GM18511 (cell line): ENCODE measurements around the gene SMPD1.

Experiments
- ATAC-seq: cut with Tn5 transposase; IDR thresholded peaks from one replicate; pipeline ENCODE4 v1.9.1; 2021; ENCODE audit warnings: mild to moderate bottlenecking, moderate library complexity; ENCODE audit not compliant: unreplicated experiment

Gene SMPD1

GRCh38 chr11:6410695-6411430, 20.6 kb downstream of the SMPD1 start:
- no peak for ATAC-seq

GRCh38 chr11:6411594-6412031, 21.3 kb downstream of the SMPD1 start:
- ATAC-seq: no peak

GRCh38 chr11:6413791-6414201, 23.5 kb downstream of the SMPD1 start:
- ATAC-seq: no peak

DNA sequence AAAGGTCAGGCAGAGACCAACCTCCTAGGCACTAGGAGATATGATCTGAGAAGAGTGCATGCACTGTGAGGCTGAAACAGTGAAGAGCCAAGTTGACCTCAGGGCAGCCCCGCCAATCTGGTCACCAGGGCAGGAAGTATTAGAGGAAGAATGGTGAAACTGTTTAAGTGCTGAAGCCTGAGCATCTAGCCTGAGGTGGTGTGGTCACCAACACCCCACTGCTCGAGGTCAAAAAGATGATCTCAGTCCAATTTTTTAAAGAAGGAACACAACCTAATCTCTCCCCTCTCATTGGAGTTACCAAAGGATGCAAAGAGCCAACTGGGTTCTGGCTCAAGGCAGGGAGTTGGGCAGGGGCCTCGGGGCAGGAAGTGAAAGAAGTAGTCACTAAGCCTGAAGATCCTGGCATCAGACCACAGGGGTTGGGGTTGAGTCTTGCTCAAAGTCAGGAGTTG, 24.6 kb downstream of the SMPD1 start:
- peak; percentile 62 for ATAC-seq

DNA sequence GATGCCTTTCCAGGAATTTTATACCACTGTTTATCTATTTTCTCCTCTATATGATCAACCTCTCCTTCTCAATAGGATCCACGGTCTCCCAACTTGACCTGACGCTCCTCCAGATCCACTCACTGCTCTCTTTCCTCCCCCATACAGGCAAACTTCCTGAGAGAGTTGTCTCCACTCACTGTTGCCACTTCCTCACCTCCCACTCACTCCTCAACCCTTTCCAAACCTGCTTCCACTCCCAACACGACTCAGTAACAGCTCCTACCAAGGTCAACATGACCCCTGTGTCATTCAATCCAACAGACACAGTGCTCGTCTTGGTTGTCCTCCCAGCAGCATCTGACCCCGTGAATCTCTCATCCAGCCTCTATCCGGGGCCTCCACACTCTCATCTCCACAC, 25.5 kb downstream of the SMPD1 start:
- no peak for ATAC-seq

- no peak for ATAC-seq
These were observed 27.8 kb downstream of the SMPD1 start for GRCh38 chr11:6417907-6418556.

- ATAC-seq: peak; percentile 29
These were observed 28.3 kb downstream of the SMPD1 start for GRCh38 chr11:6418557-6419008.

- peak; percentile 58 for ATAC-seq
These were observed 28.8 kb downstream of the SMPD1 start, which contains the start of gene APBB1 for GRCh38 chr11:6419009-6419631. TSS of gene APBB1 (minus strand) at chr11:6419094. CDS start at chr11:6411347, 7,747 bp downstream.

- no peak for ATAC-seq
These were observed 30.4 kb downstream of the SMPD1 start for GRCh38 chr11:6420677-6421076.

DNA sequence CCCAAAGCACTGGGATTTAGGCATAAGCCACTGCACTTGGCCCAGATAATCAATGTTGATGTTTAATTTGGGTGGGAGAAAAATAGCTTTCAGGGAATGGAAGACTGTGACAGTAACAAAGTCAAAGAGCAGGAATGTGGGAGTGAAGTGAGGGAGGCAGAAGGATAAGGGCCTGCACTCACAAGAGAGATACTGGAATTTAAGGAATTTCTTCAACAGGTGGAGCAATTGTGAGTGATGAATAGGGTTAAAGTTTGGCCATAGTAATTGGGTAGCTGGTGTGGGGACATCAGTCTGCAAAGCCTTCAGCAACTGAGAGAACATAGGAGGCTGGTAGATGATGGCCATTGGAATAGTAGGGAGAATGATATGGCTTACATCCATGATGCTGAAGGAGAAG, 37.2 kb downstream of the SMPD1 start:
- ATAC-seq: no peak

DNA sequence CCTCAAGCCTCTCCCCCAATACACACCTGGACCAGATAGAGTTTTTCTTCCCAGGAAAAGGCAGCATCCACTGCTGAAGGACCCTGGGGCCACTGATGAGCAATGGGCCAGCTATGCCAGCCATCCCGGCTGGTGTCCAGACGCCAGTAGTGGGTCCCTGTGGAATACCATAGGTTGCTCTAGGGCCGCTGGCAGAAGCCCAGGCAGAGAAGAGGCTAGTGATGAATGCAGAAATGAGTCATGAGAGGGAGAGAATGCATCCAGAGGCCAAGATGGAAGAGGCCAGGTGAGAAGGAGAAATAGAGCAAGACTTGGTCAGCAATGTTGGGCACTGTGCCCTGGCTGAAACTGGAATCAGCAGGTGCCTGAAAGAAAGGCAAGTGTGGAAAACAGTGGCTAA, 41.6 kb downstream of the SMPD1 start:
- ATAC-seq: no peak

DNA sequence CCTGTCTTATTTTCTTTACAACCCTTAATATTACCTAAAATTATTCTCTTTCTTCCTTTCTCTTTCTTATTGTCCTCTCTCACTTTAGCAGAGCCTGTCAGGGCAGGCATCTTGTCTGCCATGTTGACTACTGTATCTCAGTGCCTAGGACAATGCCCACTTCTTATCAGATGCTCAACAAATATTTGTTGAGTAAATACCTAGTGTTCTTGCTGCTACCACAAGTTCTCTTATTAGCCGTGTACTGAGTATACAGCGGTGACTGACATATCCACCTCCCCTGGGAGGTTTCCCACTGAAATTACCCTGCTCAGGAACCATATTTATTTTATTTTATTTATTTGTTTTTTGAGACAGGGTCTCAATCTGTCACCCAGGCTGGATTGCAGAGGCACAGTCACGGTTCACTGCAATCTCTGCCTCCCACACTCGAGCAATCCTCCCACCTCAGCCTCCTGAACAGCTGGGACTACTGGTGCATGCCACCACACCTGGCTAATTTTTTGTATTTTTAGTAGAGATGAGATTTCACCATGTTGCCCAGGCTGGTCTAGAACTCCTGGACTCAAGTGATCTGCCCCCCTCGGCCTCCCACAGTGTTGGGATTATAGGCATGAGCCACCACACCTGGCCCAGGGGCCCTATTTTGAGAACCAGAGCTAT, 43.9 kb downstream of the SMPD1 start:
- peak; percentile 51 for ATAC-seq

GRCh38 chr11:6437423-6437822, 47.1 kb downstream of the SMPD1 start:
- ATAC-seq: no peak

GRCh38 chr11:6437993-6438392, 47.7 kb downstream of the SMPD1 start:
- no peak for ATAC-seq

GRCh38 chr11:6438979-6439571, 48.8 kb downstream of the SMPD1 start:
- no peak for ATAC-seq

DNA sequence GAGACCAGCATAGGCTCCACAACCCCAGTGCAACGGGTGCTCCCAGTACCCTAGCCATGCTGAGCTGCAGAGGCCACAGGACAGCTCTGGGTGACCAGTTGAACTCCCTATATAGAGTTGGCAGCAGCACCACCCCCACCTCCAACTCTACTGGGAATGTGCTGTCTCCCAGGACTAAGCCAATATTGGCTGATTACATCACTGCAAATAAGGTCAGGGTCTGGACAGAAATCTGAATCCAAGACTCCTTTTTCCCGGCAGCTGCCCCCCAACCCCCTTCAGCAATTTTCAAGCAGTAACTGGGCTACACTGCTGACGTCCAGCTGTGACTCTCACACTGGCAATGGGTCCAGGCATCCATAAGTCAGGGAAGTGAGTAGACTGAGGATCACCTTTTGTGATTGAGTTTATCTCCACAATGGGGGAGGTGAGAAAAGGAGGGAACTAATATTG, 50.7 kb downstream of the SMPD1 start, which contains the start of gene HPX:
Gene HPX (minus strand): TSS at position 82 of the 453 bp plus-strand sequence. CDS start 24 bp downstream, at position 58.
- ATAC-seq: no peak

DNA sequence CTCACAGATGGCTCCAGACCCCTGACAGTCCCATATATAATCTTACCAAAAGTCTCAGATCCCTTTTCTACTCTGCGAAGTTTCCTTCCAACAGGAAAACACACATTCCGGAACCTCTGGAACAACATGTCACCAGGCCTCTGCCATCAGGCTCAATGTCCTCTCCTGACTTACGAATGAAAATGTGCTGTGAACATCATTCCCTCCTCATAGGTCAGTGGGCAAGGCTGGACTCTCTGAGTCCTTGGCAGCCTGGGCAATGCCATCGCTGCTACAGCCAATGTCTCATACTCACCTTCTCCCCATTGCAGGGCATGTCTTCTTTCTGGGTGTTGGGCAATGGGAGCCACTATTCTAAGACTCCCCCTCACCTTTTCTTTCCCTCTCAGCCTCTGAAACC, 52.2 kb downstream of the SMPD1 start:
- no peak for ATAC-seq

DNA sequence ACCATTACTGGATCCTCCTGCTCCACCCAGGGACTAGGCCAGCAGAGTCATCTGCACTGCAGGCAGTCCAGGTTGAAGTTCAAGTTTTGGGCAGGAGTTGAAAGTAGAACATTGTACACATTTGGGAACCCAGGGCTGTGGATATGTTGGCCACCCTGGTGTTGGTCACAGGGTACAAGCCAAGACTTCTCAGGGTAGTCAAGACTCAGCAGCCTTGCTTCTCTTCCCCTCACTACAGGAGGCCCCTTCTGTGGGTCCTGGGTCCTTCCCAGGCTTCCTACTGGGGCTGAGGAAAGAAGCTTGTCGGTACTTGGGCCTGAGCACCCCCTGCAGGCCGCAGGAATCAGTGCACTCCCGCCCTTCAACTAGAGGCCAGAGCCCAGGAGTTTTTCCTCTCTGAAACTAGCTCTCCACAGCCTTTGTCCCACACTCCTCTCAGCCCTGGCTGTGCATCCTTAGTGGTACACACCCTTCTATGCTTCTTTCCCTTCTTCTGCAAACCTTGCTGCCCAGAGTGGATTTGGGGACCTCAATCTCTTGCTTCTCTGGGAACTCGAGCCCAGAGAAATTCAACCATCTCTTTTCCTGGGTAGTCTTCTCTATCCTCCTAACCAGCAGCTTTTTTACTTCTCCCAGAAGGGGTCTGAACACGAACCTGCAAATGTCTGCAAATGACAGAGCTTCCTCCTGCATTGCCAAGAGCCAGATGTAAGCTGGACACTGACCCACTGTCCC, 53.2 kb downstream of the SMPD1 start:
- ATAC-seq: peak; percentile 90
